RPMI8226 (cell line): ENCODE data around the gene MPV17.

Experiments used
- DNase-seq: peaks from one replicate; pipeline ENCODE4 v3.0.0-alpha.2; 2015

MPV17 gene

GRCh38 chr2:27263287-27264252 is 59.3 kb downstream of the MPV17 start:
- peak; percentile 29 for DNase-seq

- DNase-seq, result peak; percentile 76
Measured at GRCh38 chr2:27262379-27263286, 60.3 kb downstream of the MPV17 start, which contains the start of gene SLC30A3. Gene SLC30A3 (minus strand): TSS chr2:27263047. CDS start chr2:27262906, 141 bp downstream.

- DNase-seq, result no peak
Measured at GRCh38 chr2:27261926-27262298, 61.0 kb downstream of the MPV17 start.

- DNase-seq, result no peak
Measured at GRCh38 chr2:27261241-27261925, 61.5 kb downstream of the MPV17 start.
